ENCODE data around the gene GNAO1.

Gene GNAO1

GRCh38 chr16:56306690-56307533 lies 115.6 kb downstream of the GNAO1 start:
- in situ Hi-C loops (cut with MboI; ENCODE audit: low sequenced_read_pairs), result no loop called here

DNA sequence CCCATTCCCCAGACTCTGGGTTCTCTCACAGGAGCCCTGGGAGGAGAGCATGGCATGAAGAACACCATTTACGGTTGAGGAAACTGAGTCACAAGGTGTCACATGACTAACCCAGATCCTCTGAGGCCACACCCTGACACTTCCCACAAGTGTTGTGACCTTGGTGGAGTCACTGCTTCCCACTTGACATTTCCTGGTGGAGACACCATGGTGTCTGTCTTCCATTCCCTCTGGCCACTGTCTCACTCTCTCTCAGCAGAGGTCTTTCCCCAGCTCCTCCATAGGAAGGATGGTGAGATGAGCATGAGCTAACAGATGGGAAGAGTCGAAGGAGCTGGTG lies 116.2 kb downstream of the GNAO1 start:
- in situ Hi-C loops (cut with MboI; ENCODE audit: low sequenced_read_pairs), result no loop called here

GRCh38 chr16:56309008-56309407 lies 117.7 kb downstream of the GNAO1 start:
- in situ Hi-C loops (cut with MboI; ENCODE audit: low sequenced_read_pairs), result no loop called here

- in situ Hi-C loops (cut with MboI; ENCODE audit: low sequenced_read_pairs), result no loop called here
Measured at GRCh38 chr16:56310690-56311089, 119.4 kb downstream of the GNAO1 start.

DNA sequence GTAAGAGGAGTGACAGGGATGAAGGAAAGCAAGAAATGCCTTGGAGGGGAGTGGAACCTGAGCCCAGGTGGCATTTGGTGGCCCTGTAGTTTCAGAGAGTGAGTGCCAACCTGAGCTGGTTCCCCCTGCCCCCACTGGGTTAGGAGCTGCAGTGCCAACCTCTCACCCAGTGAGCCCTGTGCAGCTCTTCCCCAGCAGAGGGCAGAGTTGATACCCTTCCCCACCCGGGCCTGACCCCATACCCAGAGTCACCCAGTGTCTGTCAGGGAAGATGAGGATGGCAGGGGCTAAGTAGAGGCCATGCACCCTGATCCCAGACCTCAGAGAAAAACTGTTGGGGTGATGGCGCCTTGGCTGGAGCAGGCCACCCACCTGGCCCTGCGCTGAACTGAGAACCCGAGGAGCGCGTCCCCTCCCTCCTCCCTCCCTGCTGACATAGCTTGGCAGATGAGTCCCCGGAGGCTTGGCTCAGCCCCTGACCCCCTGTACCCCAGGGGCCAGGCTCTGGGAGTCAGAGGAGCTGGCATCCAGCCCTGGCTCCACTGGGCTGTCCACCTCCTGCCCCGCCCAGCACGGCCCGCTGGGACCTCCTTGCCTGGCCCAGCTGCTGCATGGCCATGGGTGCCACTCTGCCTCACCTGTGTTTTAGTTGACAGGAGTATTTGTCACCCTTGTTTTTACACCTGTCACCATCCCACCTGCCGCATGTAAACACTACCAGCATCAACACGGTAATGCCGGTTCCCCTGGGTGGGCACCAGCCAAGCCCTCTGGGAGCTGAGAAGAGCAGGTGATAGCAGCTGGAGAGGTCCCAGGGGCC lies 120.1 kb downstream of the GNAO1 start:
- in situ Hi-C loops (cut with MboI; ENCODE audit: low sequenced_read_pairs), result no loop called here

- in situ Hi-C loops (cut with MboI; ENCODE audit: low sequenced_read_pairs), result no loop called here
Measured at GRCh38 chr16:56312028-56312300, 120.7 kb downstream of the GNAO1 start.

DNA sequence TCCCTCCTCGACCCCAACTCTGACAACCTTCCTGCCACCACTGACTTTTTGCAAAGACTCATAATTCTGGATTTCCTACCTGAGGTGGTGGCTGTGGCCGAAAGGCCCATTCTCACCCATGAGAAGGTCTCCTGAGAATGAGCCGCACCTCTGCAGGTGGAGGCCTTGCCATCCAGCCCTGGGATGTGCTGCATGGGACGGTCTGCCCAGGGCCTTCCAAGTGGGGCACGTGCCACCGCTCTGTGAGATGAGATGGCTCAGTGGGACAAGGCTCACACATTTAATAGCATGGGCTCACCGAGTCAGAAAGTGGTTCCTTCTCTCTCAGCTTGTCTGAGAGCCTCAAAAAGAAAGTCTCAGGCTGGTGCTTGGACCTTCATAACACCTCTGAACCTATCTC lies 121.3 kb downstream of the GNAO1 start:
- in situ Hi-C loops (cut with MboI; ENCODE audit: low sequenced_read_pairs), result no loop called here

GRCh38 chr16:56314244-56314850 lies 123.1 kb downstream of the GNAO1 start:
- in situ Hi-C loops (cut with MboI; ENCODE audit: low sequenced_read_pairs), result no loop called here

DNA sequence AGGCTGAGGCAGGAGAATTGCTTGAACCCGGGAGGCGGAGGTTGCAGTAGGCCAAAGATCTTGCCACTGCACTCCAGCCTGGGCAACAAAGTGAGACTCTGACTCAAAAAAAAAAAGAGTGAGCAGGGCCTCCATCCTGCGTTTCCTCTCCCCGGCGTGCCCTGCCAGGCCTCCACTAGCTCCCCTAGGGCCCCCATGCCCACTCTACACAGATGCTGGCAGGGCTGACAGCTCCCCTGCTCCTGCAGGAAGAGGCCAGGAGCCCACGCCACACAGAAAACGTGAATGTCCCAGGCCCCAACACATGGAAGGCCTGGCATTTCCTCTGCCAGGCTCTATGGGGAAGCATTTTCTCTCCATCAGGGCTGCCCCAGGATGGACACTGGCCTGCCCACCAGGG lies 124.7 kb downstream of the GNAO1 start:
- in situ Hi-C loops (cut with MboI; ENCODE audit: low sequenced_read_pairs), result no loop called here

- in situ Hi-C loops (cut with MboI; ENCODE audit: low sequenced_read_pairs), result no loop called here
Measured at GRCh38 chr16:56316545-56316944, 125.3 kb downstream of the GNAO1 start.

- in situ Hi-C loops (cut with MboI; ENCODE audit: low sequenced_read_pairs), result no loop called here
Measured at GRCh38 chr16:56317998-56318826, 126.9 kb downstream of the GNAO1 start.

GRCh38 chr16:56318827-56319140 lies 127.5 kb downstream of the GNAO1 start:
- in situ Hi-C loops (cut with MboI; ENCODE audit: low sequenced_read_pairs), result no loop called here

DNA sequence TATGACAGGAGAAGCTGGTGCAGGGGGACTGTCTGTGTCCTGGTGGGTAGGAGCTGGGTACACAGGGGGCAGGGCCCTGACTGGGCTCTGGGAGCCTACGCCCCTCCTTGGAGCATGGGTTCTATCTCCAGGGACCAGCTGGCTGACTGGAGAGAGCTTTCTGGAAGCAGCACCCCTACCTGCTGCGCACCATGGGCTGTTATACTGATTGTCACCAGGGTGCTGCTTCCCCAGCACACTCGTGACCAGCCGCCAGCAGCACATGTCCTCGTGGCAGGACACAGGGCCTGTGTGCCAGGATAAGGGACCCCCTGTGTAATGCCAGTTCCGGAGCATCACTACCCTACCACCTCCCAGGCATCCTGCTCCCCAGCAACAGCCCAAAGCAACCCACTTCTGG lies 128.1 kb downstream of the GNAO1 start:
- in situ Hi-C loops (cut with MboI; ENCODE audit: low sequenced_read_pairs), result no loop called here

DNA sequence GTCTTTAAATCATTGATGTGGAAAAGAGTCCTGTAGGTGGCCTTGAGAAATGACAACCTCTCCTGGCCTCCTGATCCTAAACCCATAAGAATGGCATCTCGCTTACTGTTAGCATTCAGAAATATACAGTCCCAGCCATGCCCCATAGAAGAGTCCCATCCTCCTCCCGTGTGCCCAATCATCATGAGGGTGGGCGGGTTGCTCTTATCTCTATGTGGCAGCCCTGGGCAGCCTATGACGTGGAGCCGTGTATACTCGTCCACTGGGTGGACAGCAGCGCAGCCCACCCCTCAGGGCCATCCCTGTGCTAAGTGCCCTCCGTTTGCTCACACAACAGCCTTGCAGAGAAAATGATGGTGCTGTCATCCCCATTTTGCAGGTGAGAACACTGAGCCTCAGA lies 128.8 kb downstream of the GNAO1 start:
- in situ Hi-C loops (cut with MboI; ENCODE audit: low sequenced_read_pairs), result no loop called here

DNA sequence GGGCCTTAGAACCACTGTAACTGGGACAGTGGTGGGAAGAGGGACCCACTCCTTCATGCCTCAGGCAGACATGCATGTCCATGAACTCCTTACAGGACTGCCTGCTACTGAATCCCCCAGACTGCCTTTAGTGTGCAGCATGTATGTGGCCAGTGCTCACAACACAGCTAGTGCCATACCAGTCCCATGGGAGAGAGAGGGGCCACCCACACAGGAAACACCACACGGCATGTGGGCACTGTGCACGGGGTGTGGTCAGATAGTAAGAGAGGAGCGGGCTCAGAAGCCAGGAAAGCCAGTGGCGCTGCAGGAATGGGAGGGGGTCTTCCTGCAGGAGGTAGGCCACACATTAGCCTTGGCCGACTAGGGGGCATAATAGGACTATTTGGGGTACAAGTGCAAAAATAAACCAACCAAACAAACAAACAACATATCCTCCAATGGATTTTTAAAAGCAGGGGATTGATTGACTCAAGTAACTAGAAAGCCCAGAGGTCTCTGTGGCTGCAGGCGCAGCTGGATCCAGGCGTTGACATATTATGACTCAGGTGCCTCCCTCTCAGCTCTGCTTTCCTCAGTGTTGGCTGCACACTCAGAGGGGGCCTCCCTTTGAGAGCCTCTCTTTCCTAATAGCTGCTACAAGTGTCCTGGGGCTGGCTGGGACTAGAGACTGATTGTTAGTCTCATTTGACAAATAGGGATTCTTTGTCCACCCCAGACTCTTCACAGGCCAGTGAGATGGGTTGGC lies 129.7 kb downstream of the GNAO1 start:
- in situ Hi-C loops (cut with MboI; ENCODE audit: low sequenced_read_pairs), result no loop called here

- in situ Hi-C loops (cut with MboI; ENCODE audit: low sequenced_read_pairs), result no loop called here
Measured at GRCh38 chr16:56321571-56321970, 130.3 kb downstream of the GNAO1 start.

DNA sequence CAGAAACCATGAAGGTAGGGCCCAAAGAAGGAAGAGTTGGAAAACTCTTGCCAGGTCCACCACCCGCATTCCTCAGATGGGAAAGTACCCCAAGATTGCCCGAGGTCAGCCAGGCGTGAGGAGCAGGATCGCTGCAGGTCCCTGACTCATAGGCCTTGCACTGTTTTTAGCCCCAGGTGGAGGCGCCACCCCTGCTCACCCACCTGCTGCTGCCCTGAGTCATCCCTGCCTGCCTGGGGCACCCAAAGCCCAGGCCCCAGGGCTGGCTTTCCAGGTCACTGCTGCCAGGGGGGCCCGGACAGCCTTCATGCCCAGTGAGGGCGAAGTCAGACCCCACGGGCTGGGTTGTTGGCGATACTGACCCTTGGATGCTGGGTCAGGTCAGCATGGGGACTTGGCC lies 133.1 kb downstream of the GNAO1 start:
- in situ Hi-C loops (cut with MboI; ENCODE audit: low sequenced_read_pairs), result no loop called here

DNA sequence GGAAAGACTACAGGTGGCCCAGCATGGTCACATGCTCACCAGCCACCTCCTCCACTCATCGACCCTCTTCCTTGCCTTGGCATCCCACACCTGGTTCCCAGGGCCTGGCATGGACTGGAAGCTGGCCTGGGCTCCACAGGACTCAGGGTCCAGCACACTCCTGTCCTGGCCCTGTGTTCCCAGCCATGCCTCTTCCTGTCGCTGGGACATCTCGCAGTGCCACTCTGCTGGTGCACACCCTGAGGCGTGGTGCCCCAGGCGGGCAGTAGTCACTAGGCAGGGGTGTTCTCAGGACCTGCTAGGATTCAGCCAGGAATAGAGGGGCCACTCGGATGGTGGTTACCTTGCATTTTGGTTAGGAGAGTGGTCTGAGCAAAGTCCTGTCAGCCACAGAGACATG lies 134.7 kb downstream of the GNAO1 start:
- in situ Hi-C loops (cut with MboI; ENCODE audit: low sequenced_read_pairs), result no loop called here

DNA sequence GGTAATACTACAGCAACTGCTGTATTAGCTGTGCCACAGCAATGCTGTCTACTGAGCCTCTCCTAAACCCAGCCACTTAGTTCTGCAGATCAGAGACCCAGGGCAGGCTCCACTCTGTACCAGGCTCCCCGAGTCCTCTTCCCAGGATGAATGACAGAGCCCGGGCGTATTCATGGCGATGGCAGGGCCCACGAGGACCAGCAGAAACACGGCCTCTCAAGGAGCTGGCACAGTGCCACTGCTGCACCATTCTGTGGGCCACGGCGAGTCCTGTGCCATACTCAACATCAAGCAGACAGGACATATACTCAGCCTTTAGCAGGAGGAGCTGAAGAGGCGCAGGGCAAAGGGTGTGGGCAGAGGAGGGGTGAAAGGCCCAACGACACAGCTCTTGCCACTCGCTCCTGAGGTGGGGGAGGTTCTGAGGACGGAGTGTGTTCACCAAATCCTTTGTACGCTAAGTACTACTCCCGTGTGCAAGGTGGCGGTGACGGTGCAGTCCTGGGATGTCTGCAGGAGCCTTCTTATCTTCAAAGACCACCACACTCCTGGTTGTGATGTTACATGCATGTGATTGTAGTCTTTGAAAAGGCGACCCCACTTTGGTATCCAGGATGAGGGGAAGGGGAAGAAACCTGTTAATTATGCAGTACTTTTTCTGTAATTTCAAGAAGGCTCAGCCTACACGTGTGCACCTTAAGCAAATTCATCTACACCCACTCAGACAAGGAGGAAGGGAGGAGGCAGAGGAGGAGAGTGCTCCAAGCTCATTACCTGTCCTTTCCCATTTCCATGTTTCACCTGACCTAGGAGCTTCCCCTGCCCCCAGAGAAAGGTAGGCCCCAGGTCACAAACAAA lies 136.0 kb downstream of the GNAO1 start:
- in situ Hi-C loops (cut with MboI; ENCODE audit: low sequenced_read_pairs), result no loop called here

DNA sequence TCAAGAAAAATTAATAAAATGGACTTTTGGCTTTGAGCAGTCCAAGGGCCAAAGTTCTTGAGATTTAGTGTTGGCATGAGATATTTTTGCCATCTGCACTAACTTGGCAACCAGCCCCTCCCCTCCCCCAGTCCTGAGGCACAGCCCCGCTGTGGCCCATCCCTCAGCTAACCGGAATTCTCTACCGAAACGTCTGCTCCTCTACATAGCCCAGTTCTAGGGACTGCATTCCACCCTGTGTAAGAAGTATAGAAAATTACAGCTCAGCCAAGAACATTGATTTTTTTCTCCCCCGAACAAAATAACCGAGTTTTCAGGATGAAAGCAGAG lies 136.6 kb downstream of the GNAO1 start:
- in situ Hi-C loops (cut with MboI; ENCODE audit: low sequenced_read_pairs), result no loop called here
